ENCODE measurements around the gene DDI2. TPM values are rescaled to one million over a fixed set of nuclear protein-coding genes. Genes with fewer than 3 reads are reported as not detected.
A peak's percentile ranks its signal among the peaks of the same experiment; 100 is the strongest.

DDI2 gene
- total and polyA plus RNA-seq, 4 donors: 7.2 to 94.3 (median 24.2) TPM

- no peak for DNase-seq
- H3K27ac ChIP-seq (ENCODE audit: low read depth in 1 of 2, low read length in 1 of 2): peak overlapping the region; percentile 29 to 82
- H3K9ac ChIP-seq (ENCODE audit: insufficient read depth in 1 of 2, low read length in 2 of 2): no peak overlapping the region
- H3K9me3 ChIP-seq (ENCODE audit: control insufficient read depth in 4 of 4, insufficient read depth in 3 of 4, low read length in 3 of 4): no peaks in the 10 kb centered on the region
- no peaks in the 10 kb centered on the region for H3K27me3 ChIP-seq (ENCODE audit: control insufficient read depth in 3 of 3, insufficient read depth in 3 of 3, low read length in 2 of 3)
- no peak overlapping the region for H3K4me3 ChIP-seq
- TF ChIP-seq, protein P1, sequence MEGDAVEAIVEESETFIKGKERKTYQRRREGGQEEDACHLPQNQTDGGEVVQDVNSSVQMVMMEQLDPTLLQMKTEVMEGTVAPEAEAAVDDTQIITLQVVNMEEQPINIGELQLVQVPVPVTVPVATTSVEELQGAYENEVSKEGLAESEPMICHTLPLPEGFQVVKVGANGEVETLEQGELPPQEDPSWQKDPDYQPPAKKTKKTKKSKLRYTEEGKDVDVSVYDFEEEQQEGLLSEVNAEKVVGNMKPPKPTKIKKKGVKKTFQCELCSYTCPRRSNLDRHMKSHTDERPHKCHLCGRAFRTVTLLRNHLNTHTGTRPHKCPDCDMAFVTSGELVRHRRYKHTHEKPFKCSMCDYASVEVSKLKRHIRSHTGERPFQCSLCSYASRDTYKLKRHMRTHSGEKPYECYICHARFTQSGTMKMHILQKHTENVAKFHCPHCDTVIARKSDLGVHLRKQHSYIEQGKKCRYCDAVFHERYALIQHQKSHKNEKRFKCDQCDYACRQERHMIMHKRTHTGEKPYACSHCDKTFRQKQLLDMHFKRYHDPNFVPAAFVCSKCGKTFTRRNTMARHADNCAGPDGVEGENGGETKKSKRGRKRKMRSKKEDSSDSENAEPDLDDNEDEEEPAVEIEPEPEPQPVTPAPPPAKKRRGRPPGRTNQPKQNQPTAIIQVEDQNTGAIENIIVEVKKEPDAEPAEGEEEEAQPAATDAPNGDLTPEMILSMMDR (IDR thresholded peaks at IDR 0.05; ENCODE audit: control extremely low read depth, extremely low read depth): no peak
- H3K36me3 ChIP-seq (ENCODE audit: control insufficient read depth in 4 of 4, insufficient read depth in 4 of 4, low read length in 4 of 4): peaks cover 5 to 47% (median 46%) of the 10 kb centered on the region in 4 donors
- H3K4me1 ChIP-seq (ENCODE audit: control insufficient read depth in 5 of 5, insufficient read depth in 5 of 5, low read length in 5 of 5): peaks cover 3 to 46% (median 19%) of the 10 kb centered on the region in 5 donors
- ATAC-seq (ENCODE audit: insufficient read depth, low FRiP score): no peak
- WGBS, 2 donors: 82 to 84% methylated on average over 8 of the region's 8 CpGs
Observed at GRCh38 chr1:15718199-15718601, 100.9 kb downstream of the DDI2 start.

Small RNA genes within 50 kb of the gene (small RNA-seq; reads per million reads assigned to genes)
- gene AL121992.2 (ENCODE audit: low replicate concordance) (not detected), gene CD24P1 (ENCODE audit: low replicate concordance) (not detected), gene RNU7-179P (ENCODE audit: low replicate concordance) (not detected)

Other genes with a start within 250 kb of the DDI2 start
- 100 to 1,000 TPM in 1 of 2 donors, 10 to 100 TPM in 1; 28.2 to 107 TPM for gene EFHD2, start 207.6 kb upstream of the DDI2 start, total RNA-seq
- 100 to 1,000 TPM in 1 of 2 donors, 10 to 100 TPM in 1; 73.6 to 175 TPM for gene EFHD2, start 207.6 kb upstream of the DDI2 start, polyA plus RNA-seq
- 1 to 10 TPM in 1 of 2 donors, not detected in 1; 4.6 TPM for gene CTRC, start 179.0 kb upstream of the DDI2 start, total RNA-seq
- gene CTRC, start 179.0 kb upstream of the DDI2 start, polyA plus RNA-seq: under 1 TPM; 0.48 to 0.81 TPM
- gene CELA2A, start 160.7 kb upstream of the DDI2 start, total RNA-seq: 1 to 10 TPM in 1 of 2 donors, not detected in 1; 1.5 TPM
- under 1 TPM; 0.11 to 0.20 TPM for gene CELA2A, start 160.7 kb upstream of the DDI2 start, polyA plus RNA-seq
- gene CELA2B, start 141.4 kb upstream of the DDI2 start, total RNA-seq: 1 to 10 TPM in 1 of 2 donors, under 1 TPM in 1; 0.63 to 1.3 TPM
- not detected for gene CELA2B, start 141.4 kb upstream of the DDI2 start, polyA plus RNA-seq
- 10 to 100 TPM; 13.3 to 16.6 TPM for gene CASP9, start 93.2 kb upstream of the DDI2 start, total RNA-seq
- 10 to 100 TPM; 13.4 to 14.1 TPM for gene CASP9, start 93.2 kb upstream of the DDI2 start, polyA plus RNA-seq
- 10 to 100 TPM; 19.0 to 28.8 TPM for gene DNAJC16, start 90.6 kb upstream of the DDI2 start, total RNA-seq
- 1 to 10 TPM; 4.8 to 6.5 TPM for gene DNAJC16, start 90.6 kb upstream of the DDI2 start, polyA plus RNA-seq
- gene AGMAT, start 32.4 kb upstream of the DDI2 start, total RNA-seq: under 1 TPM; 0.23 to 0.40 TPM
- under 1 TPM; 0.08 to 0.46 TPM for gene AGMAT, start 32.4 kb upstream of the DDI2 start, polyA plus RNA-seq
- gene PLEKHM2, start 66.9 kb downstream of the DDI2 start, total RNA-seq: 10 to 100 TPM; 32.5 to 79.2 TPM
- 10 to 100 TPM; 49.3 to 76.9 TPM for gene PLEKHM2, start 66.9 kb downstream of the DDI2 start, polyA plus RNA-seq
- 1 to 10 TPM; 1.6 to 4.2 TPM for gene SLC25A34, start 118.8 kb downstream of the DDI2 start, total RNA-seq
- 1 to 10 TPM; 1.7 to 2.7 TPM for gene SLC25A34, start 118.8 kb downstream of the DDI2 start, polyA plus RNA-seq
- gene TMEM82, start 125.0 kb downstream of the DDI2 start, total RNA-seq: not detected
- gene TMEM82, start 125.0 kb downstream of the DDI2 start, polyA plus RNA-seq: not detected
- gene FBLIM1, start 141.3 kb downstream of the DDI2 start, total RNA-seq: 10 to 100 TPM; 37.4 to 55.0 TPM
- gene FBLIM1, start 141.3 kb downstream of the DDI2 start, polyA plus RNA-seq: 10 to 100 TPM; 15.8 to 26.2 TPM
- 1 to 10 TPM; 1.1 to 4.6 TPM for gene UQCRHL, start 190.2 kb downstream of the DDI2 start, total RNA-seq
- 1 to 10 TPM; 1.6 to 1.8 TPM for gene UQCRHL, start 190.2 kb downstream of the DDI2 start, polyA plus RNA-seq
- 10 to 100 TPM; 50.0 to 82.3 TPM for gene SPEN, start 230.2 kb downstream of the DDI2 start, total RNA-seq
- 10 to 100 TPM; 10.7 to 23.5 TPM for gene SPEN, start 230.2 kb downstream of the DDI2 start, polyA plus RNA-seq